ENCODE results near the gene PPP1R14C. TPM values are rescaled to one million over a fixed set of nuclear protein-coding genes. Genes with fewer than 3 reads are reported as not detected.

The PPP1R14C gene
- total and polyA plus RNA-seq, 10 of the 15 experiments (the other 5 are each of a cell fraction or from before 2014, with no cell fraction given), result 0.07 to 1.6 (median 0.13) TPM; not detected in 4

- H2AFZ ChIP-seq (ENCODE audit: control insufficient read depth, low read depth, low read length), result no peak overlapping the region
- CTCF ChIA-PET, result interaction anchor here (1.0 kb wide), 2 partner anchors 128 to 186 kb away, joined by 3 read pairs; no protein-coding TSS in a partner anchor
- H3K4me1 ChIP-seq (ENCODE audit: control insufficient read depth, insufficient read depth, low read length), result no peaks in the 10 kb centered on the region
- POLR2A ChIA-PET, result no interaction called here
- FAIRE-seq (no peak), ATAC-seq (peak; percentile 44; the same call in 2 of the 3 replicates), DNase-seq (ENCODE audit: low read depth, low spot score) (no peak)
- no peak for TF ChIP-seq ATF7 (IDR thresholded peaks at IDR 0.05; ENCODE audit: low read depth)
- H3K4me2 ChIP-seq (ENCODE audit: control insufficient read depth, insufficient read depth), result no peak overlapping the region
- H3K27ac ChIP-seq (ENCODE audit: control insufficient read depth, insufficient read depth), result no peak overlapping the region
- no peaks in the 10 kb centered on the region for H3K79me2 ChIP-seq (ENCODE audit: control insufficient read depth, insufficient read depth, low read length)
- SMC1A ChIA-PET (ENCODE audit: uncharacterized antibody, unreplicated experiment), result interaction anchor here (0.5 to 1.4 kb wide), 2 partner anchors 14 to 34 kb away, joined by 3 to 4 read pairs; no protein-coding TSS in a partner anchor
- peaks cover 0 to 1% of the 10 kb centered on the region in 2 experiments; a peak in 2 of 4 replicates for H3K27me3 ChIP-seq (replicated peaks in 1 of 2; ENCODE audit: control insufficient read depth in 2 of 2, insufficient read depth in 2 of 2, low read length in 1 of 2)
- no peak overlapping the region for H3K4me3 ChIP-seq
- in situ Hi-C loops (cut with MboI), result no loop called here
- WGBS (ENCODE audit: insufficient coverage, insufficient replicate concordance, low lambda C conversion rate, missing lambda C conversion rate), result 31% methylated on average over 12 of the region's 12 CpGs
- no TSS peak for BruUV-seq (replicated peaks)
- H3K9ac ChIP-seq (ENCODE audit: control insufficient read depth, insufficient read depth, low read length), result no peak overlapping the region
- intact Hi-C loops (cut with micrococcal nuclease; ENCODE audit: unreplicated experiment), result no loop called here
- H3K9me3 ChIP-seq (replicated peaks; ENCODE audit: control insufficient read depth, insufficient read depth, low read length), result no peaks in the 10 kb centered on the region; the same call in 2 of the 3 replicates
- no peaks in the 10 kb centered on the region for H3K36me3 ChIP-seq (ENCODE audit: control insufficient read depth in 2 of 2, insufficient read depth in 2 of 2, low read length in 1 of 2)
- no peaks in the 10 kb centered on the region; the same call in 1 of the 2 replicates for H4K20me1 ChIP-seq (ENCODE audit: control insufficient read depth, insufficient read depth)
- RAD21 ChIA-PET (ENCODE audit: unreplicated experiment), result no interaction called here
These were observed 65.9 kb downstream of the PPP1R14C start for GRCh38 chr6:150208611-150209352.

- peaks cover 0 to 1% of the 10 kb centered on the region in 2 experiments; a peak in 2 of 4 replicates for H3K27me3 ChIP-seq (replicated peaks in 1 of 2; ENCODE audit: control insufficient read depth in 2 of 2, insufficient read depth in 2 of 2, low read length in 1 of 2)
- CTCF ChIA-PET, result interaction anchor here (1.0 kb wide), 2 partner anchors 129 to 185 kb away, joined by 3 read pairs; no protein-coding TSS in a partner anchor
- SMC1A ChIA-PET (ENCODE audit: uncharacterized antibody, unreplicated experiment), result interaction anchor here (1.4 kb wide), 1 partner anchor 15 kb away, joined by 4 read pairs; no protein-coding TSS in a partner anchor
- H3K4me3 ChIP-seq, result no peak overlapping the region
- in situ Hi-C loops (cut with MboI) (no loop called here), intact Hi-C loops (cut with micrococcal nuclease; ENCODE audit: unreplicated experiment) (no loop called here)
- BruUV-seq (replicated peaks), result no TSS peak
- no peak for FAIRE-seq
- no peak overlapping the region for H3K27ac ChIP-seq (ENCODE audit: control insufficient read depth, insufficient read depth)
- 38% methylated on average over 2 of the region's 2 CpGs for WGBS (ENCODE audit: insufficient coverage, insufficient replicate concordance, low lambda C conversion rate, missing lambda C conversion rate)
- H3K4me1 ChIP-seq (ENCODE audit: control insufficient read depth, insufficient read depth, low read length), result no peaks in the 10 kb centered on the region
- RAD21 ChIA-PET (ENCODE audit: unreplicated experiment), result no interaction called here
- POLR2A ChIA-PET, result no interaction called here
- no peaks in the 10 kb centered on the region; the same call in 1 of the 2 replicates for H4K20me1 ChIP-seq (ENCODE audit: control insufficient read depth, insufficient read depth)
- H3K79me2 ChIP-seq (ENCODE audit: control insufficient read depth, insufficient read depth, low read length), result no peaks in the 10 kb centered on the region
- H3K4me2 ChIP-seq (ENCODE audit: control insufficient read depth, insufficient read depth), result no peak overlapping the region
- H2AFZ ChIP-seq (ENCODE audit: control insufficient read depth, low read depth, low read length), result no peak overlapping the region
- H3K9ac ChIP-seq (ENCODE audit: control insufficient read depth, insufficient read depth, low read length), result no peak overlapping the region
- H3K36me3 ChIP-seq (ENCODE audit: control insufficient read depth in 2 of 2, insufficient read depth in 2 of 2, low read length in 1 of 2), result no peaks in the 10 kb centered on the region
- no peak for ATAC-seq
- no peak for DNase-seq (ENCODE audit: low read depth, low spot score)
- H3K9me3 ChIP-seq (replicated peaks; ENCODE audit: control insufficient read depth, insufficient read depth, low read length), result no peaks in the 10 kb centered on the region; the same call in 2 of the 3 replicates
- TF ChIP-seq ZNF274 (IDR thresholded peaks at IDR 0.05; ENCODE audit: insufficient read depth, insufficient read length) (no peak), MTA2 (IDR thresholded peaks at IDR 0.05; ENCODE audit: low read depth) (no peak)
These were observed 66.6 kb downstream of the PPP1R14C start for GRCh38 chr6:150209415-150209814.

Data from GM12878 (cell line).